Measurements from ENCODE around the gene PACRG.

Gene PACRG

DNA sequence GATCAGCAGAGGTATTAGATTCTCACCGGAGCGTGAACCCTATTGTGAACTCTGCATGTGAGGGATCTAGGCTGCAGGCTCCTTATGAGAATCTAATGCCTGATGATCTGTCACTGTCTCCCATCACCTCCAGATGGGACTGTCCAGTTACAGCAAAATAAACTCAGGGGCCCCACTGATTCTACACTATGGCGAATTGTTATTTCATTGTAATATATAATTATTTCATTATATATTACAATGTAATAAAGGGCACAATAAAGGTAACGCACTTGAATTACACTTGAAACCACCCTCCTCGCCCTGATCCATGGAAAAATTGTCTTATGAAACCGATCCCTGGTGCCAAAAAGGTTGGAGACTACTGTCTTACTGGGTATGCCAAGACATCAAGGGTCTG, 18.8 kb upstream of the PACRG start:
- DNase-seq (ENCODE audit: low read depth): no peak
- TF ChIP-seq, protein P1, sequence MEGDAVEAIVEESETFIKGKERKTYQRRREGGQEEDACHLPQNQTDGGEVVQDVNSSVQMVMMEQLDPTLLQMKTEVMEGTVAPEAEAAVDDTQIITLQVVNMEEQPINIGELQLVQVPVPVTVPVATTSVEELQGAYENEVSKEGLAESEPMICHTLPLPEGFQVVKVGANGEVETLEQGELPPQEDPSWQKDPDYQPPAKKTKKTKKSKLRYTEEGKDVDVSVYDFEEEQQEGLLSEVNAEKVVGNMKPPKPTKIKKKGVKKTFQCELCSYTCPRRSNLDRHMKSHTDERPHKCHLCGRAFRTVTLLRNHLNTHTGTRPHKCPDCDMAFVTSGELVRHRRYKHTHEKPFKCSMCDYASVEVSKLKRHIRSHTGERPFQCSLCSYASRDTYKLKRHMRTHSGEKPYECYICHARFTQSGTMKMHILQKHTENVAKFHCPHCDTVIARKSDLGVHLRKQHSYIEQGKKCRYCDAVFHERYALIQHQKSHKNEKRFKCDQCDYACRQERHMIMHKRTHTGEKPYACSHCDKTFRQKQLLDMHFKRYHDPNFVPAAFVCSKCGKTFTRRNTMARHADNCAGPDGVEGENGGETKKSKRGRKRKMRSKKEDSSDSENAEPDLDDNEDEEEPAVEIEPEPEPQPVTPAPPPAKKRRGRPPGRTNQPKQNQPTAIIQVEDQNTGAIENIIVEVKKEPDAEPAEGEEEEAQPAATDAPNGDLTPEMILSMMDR (IDR thresholded peaks at IDR 0.05; ENCODE audit: low read length, missing control alignments): no peak
- H3K4me3 ChIP-seq (replicated peaks; ENCODE audit: low read depth, low read length): no peak overlapping the region

DNA sequence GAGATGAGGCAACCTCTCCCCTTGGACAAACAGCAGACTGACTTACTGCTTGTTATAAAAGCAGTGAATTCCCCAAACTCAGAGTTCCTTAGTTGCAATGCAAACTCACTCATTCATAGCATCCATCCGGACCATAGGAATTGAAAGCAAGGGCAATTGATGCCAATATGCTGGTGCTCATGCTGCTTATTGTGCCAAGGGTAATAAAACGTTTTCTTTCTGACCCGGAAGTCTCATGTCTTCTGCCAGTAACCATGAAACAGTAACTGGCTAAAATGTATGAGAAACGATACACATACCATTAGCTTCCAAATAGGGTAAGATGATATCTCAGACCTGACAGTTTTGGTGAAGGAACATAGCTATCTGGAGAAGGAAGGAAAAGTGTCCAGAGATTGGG, 18.3 kb upstream of the PACRG start:
- no peak for DNase-seq (ENCODE audit: low read depth)
- TF ChIP-seq, protein P1 (IDR thresholded peaks at IDR 0.05; ENCODE audit: low read length, missing control alignments): no peak
- no peak overlapping the region for H3K4me3 ChIP-seq (replicated peaks; ENCODE audit: low read depth, low read length)

DNA sequence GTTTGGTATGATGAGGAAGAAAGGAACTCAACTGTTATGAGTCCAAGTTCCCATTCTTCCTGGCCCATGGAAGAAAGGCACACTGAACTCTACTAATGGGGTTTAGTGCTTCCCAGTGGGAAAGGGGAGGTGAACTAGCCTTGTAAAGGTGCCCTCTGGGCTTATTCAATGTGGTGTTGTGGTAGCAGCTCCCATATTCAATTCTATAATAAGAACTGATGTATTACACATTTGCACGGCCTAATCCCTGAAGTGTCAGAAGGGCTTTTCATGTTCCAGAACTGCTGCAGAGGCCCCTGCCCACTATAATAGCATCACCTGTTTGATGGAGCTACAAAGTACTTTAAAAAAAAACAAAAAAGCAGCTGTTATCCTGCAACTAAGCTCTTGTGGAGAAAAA, 17.4 kb upstream of the PACRG start:
- no peak overlapping the region for H3K4me3 ChIP-seq (replicated peaks; ENCODE audit: low read depth, low read length)
- DNase-seq (ENCODE audit: low read depth): no peak
- TF ChIP-seq, protein P1 (IDR thresholded peaks at IDR 0.05; ENCODE audit: low read length, missing control alignments): no peak

DNA sequence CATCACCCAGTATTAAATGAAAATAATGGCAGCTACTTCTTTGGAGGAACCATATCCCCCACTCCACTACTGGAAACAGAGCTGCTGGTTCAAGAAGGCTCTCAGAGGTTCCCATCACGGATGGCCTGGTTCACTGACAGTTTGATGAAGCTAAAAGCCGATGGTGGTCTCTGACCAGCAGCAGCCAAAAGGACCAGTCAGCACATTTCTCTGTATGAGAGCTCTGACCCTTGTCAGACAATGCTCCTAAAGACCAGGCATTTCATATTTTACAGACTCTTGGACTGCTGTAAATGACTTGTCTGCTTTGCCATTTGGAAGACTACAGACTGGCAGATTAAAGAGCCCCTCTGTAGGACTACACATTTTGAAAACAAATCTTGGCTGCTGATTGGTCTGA, 16.8 kb upstream of the PACRG start:
- H3K4me3 ChIP-seq (replicated peaks; ENCODE audit: low read depth, low read length): no peak overlapping the region
- TF ChIP-seq, protein P1 (IDR thresholded peaks at IDR 0.05; ENCODE audit: low read length, missing control alignments): no peak
- no peak for DNase-seq (ENCODE audit: low read depth)

DNA sequence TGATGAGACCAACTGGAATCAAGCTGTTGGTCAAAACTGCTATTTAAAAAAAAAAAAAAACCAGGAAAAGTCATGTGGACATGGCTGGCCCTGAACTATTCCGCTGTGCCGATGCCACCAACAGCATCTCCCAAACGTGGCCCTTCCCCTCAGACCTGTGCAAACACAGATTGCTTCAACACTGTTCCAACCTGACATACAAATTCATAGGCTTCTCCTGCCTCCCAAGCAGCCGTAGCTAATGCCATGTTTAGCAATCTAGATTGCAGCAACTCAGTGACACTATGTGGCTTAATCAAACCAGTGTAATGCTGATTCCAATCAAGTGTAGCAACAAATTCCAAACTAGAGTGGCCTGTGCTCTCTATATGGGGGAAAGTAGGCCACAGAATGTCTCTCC, 16.4 kb upstream of the PACRG start:
- no peak overlapping the region for H3K4me3 ChIP-seq (replicated peaks; ENCODE audit: low read depth, low read length)
- TF ChIP-seq, protein P1 (IDR thresholded peaks at IDR 0.05; ENCODE audit: low read length, missing control alignments): no peak
- no peak for DNase-seq (ENCODE audit: low read depth)

DNA sequence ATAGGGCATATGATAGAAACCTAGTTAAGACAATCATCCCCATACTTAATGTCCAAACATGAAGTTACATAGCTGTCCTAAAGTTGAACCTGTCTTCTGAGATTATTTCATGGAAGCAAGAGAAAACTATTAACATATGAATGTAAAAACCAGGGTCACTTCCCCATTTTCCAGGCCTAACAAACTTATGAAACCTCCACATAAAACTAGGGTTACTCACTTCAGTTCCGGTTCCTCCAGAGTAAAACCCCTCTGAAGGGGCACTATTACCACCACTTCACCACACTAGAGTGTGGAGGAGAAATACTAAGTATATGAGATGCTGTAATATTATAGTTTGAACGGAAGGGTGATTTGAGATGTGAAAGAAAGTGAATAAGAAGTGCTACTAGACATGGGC, 15.1 kb upstream of the PACRG start:
- DNase-seq (ENCODE audit: low read depth): no peak
- TF ChIP-seq, protein P1 (IDR thresholded peaks at IDR 0.05; ENCODE audit: low read length, missing control alignments): no peak
- no peak overlapping the region for H3K4me3 ChIP-seq (replicated peaks; ENCODE audit: low read depth, low read length)

DNA sequence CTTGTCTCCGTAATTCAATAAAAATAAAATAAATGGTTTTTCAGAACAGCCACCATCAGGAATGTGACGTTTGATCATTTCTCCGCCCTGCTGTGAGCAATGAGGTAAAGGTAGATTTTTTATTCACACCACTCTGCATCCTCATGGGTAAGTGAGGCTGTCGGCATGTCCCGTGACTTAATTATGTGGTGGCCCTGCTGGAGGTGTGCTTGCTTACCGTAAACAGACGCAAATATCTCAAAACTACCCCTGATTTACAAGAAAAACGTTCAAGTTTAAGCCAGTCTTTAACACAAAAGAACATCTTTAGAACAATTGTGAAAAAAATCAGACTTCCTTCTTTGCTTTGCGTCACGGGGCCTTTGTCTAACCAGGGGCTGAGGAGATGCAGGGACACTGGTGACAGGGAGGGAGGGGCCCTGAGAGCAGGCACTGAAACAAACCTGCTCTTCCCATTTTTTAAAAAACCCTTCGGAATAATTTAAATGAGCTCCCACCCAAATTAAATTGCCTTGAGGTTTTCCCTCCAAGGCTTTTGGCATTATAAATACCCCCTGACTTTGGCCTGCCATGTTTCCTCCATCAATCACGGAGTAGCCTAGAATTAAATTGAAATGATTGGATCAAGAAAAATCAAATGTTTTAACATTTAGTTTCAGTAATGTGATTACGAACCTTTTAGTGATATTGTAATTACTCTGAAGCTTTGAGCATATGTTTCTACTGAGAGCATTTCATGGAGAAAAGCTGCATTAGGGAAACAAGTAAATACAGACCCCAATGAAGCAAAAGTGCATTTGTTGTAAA, 13.6 kb upstream of the PACRG start:
- DNase-seq (ENCODE audit: low read depth): no peak
- TF ChIP-seq, protein P1 (IDR thresholded peaks at IDR 0.05; ENCODE audit: low read length, missing control alignments): no peak
- H3K4me3 ChIP-seq (replicated peaks; ENCODE audit: low read depth, low read length): no peak overlapping the region
